GM23248 (cell line): Measurements from ENCODE around the gene RAB6B.

ENCODE experiments used
- EZH2 ChIP-seq: fragments of 200-600 bp; sonication (generic); IDR thresholded peaks from 2 replicates; pipeline ENCODE4 v1.6.1; 2018; ENCODE audit warnings: antibody characterized with exemption, mild to moderate bottlenecking; ENCODE audit not compliant: insufficient read depth, poor library complexity, severe bottlenecking
- EZH2phosphoT487 ChIP-seq: fragments of 200-600 bp; sonication (generic); IDR thresholded peaks from 2 replicates; pipeline ENCODE4 v1.6.1; 2018; ENCODE audit warnings: antibody characterized with exemption, moderate library complexity, mild to moderate bottlenecking, low read depth; ENCODE audit not compliant: insufficient read depth

DNA sequence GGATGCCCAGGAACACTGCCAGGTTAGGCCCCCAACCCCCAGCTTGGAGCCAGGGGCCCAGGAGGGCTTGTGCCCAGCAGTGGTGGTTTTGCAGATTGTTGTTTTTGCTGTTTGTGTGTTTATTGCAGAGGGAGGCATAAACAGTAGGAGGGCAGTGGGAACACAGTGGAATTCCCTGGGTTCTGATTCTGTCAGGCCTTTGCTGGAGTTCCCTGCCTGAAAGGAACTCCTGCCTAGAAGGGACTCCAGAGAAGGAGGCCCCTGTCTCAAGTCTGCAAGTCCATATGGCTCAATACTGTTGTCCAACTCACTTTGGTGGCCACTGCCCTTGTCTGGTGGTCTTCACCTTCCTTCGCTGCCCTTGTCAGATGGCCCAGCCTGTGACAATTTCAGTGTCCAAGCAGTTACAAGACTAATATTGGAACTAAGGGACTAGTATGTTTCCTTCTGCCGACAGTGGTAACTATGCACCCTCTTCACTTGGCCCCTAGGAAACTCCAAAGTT is 47.4 kb upstream of the RAB6B start:
- TF ChIP-seq EZH2 (no peak), EZH2phosphoT487 (no peak)
